HCT116 (cell line): ENCODE results near the gene NAPB. TPM values are rescaled to one million over a fixed set of nuclear protein-coding genes. Genes with fewer than 3 reads are reported as not detected.
A peak's percentile ranks its signal among the peaks of the same experiment; 100 is the strongest.

Experiments
- ATAC-seq: fragments of 200-7000 bp; cut with Tn5 transposase; 2 replicates; pipeline ENCODE4 v1.9.1; 2020; ENCODE audit warnings: mild to moderate bottlenecking, moderate library complexity
- BruUV-seq: library from RNA; stranded (reverse); fragments of 400-500 nt; replicated peaks from 2 replicates; lab custom pipeline; 2021; lab: Mats Ljungman, UMichigan
- CTCF ChIA-PET: fragments of 300-600 bp; sonication (Branson Sonifier 250); formaldehyde crosslinking; loops from one replicate; lab custom pipeline; 2021; ENCODE audit warnings: antibody characterized with exemption; lab: Charles Lee
- POLR2A ChIA-PET: fragments of 300-600, 350-600 bp; sonication (Branson Sonifier 250); formaldehyde crosslinking; loops from one replicate; lab custom pipeline; 2021; ENCODE audit warnings: antibody characterized with exemption; lab: Charles Lee
- RAD21 ChIA-PET, 2 experiments: fragments of 300-600 bp; sonication (Branson Sonifier 250); formaldehyde crosslinking; loops; one replicate each; lab custom pipeline; 2023; ENCODE audit warnings: low total read pairs in 2 of 2; ENCODE audit not compliant: uncharacterized antibody in 2 of 2, unreplicated experiment in 2 of 2, low non-redundant PET in 1 of 2; lab: Charles Lee
- DNase-seq: peaks from one replicate; pipeline ENCODE4 v3.0.0-alpha.2; 2010; ENCODE audit warnings: low read depth, low spot score
- H2AFZ ChIP-seq: fragments of 200-600 bp; shearing (Covaris generic), sonication (generic); 2 replicates; pipeline ENCODE4 v1.6.1; 2017; ENCODE audit warnings: low read depth, mixed run types, mixed read lengths, antibody characterized with exemption, low read length; ENCODE audit not compliant: poor library complexity, severe bottlenecking
- H3K27ac ChIP-seq: 2 replicates; pipeline ENCODE4 v1.5.1; 2012; ENCODE audit warnings: low read depth, low read length
- H3K27me3 ChIP-seq: fragments of 200-600 bp; sonication (generic); 2 replicates; pipeline ENCODE4 v1.6.1; 2016; ENCODE audit warnings: mixed run types, low read length, mixed read lengths; ENCODE audit not compliant: insufficient read depth
- H3K36me3 ChIP-seq, 2 experiments: fragments of 200-500 bp in 1 of 2; fragments of 200-600 bp in 1 of 2; sonication (Bioruptor generic) in 1 of 2; sonication (generic) in 1 of 2; 2 replicates each; pipeline versions ENCODE4 v1.5.1 to v1.6.1; 2014 to 2016; ENCODE audit warnings: low read length in 2 of 2, inconsistent platforms in 1 of 2, mixed read lengths in 1 of 2, mixed run types in 1 of 2; ENCODE audit not compliant: insufficient read depth in 2 of 2, control insufficient read depth in 1 of 2
- H3K4me1 ChIP-seq, 2 experiments: fragments of 200-600 bp in 1 of 2; sonication (generic) in 1 of 2; 2 replicates each; pipeline versions ENCODE4 v1.5.1 to v1.6.1; 2012 to 2017; ENCODE audit warnings: low read length in 2 of 2, inconsistent platforms in 1 of 2, mild to moderate bottlenecking in 1 of 2, mixed read lengths in 1 of 2, mixed run types in 1 of 2, moderate library complexity in 1 of 2; ENCODE audit not compliant: insufficient read depth in 2 of 2, control insufficient read depth in 1 of 2
- H3K4me2 ChIP-seq: fragments of 200-600 bp; sonication (generic); 2 replicates; pipeline ENCODE4 v1.6.1; 2017; ENCODE audit warnings: mixed run types, low read length, mixed read lengths
- H3K4me3 ChIP-seq, 2 experiments: fragments of 200-600 bp in 1 of 2; sonication (generic) in 1 of 2; replicated peaks in 1 of 2; 2 replicates each; pipeline ENCODE4 v1.5.1; 2011 to 2016; ENCODE audit warnings: low read length in 2 of 2, control low read depth in 1 of 2, low read depth in 1 of 2, mild to moderate bottlenecking in 1 of 2, mixed read lengths in 1 of 2, mixed run types in 1 of 2
- H3K79me2 ChIP-seq: fragments of 200-600 bp; sonication (generic); 2 replicates; pipeline ENCODE4 v1.6.1; 2017; ENCODE audit warnings: mild to moderate bottlenecking, mixed run types, low read length, moderate library complexity, mixed read lengths; ENCODE audit not compliant: insufficient read depth
- H3K9ac ChIP-seq: fragments of 200-600 bp; sonication (generic); 2 replicates; pipeline ENCODE4 v1.6.1; 2016; ENCODE audit warnings: low read length, mixed read lengths
- H3K9me2 ChIP-seq: fragments of 200-600 bp; sonication (generic), shearing (Covaris generic); 2 replicates; pipeline ENCODE4 v1.6.1; 2017; ENCODE audit warnings: mixed run types, mild to moderate bottlenecking, moderate library complexity; ENCODE audit not compliant: insufficient read depth
- H3K9me3 ChIP-seq, 2 experiments: fragments of 200-500 bp in 1 of 2; fragments of 200-600 bp in 1 of 2; sonication (Bioruptor generic) in 1 of 2; sonication (generic) in 1 of 2; 2 replicates each; pipeline ENCODE4 v1.6.1; 2014 to 2017; ENCODE audit warnings: low read length in 2 of 2, mixed read lengths in 2 of 2, inconsistent platforms in 1 of 2, low read depth in 1 of 2, mild to moderate bottlenecking in 1 of 2, mixed run types in 1 of 2, moderate library complexity in 1 of 2; ENCODE audit not compliant: control insufficient read depth in 1 of 2, insufficient read depth in 1 of 2
- H4K20me1 ChIP-seq: fragments of 200-600 bp; sonication (generic), shearing (Covaris generic); 2 replicates; pipeline ENCODE4 v1.6.1; 2017; ENCODE audit warnings: mixed run types, mild to moderate bottlenecking, moderate library complexity; ENCODE audit not compliant: insufficient read depth
- EZH2phosphoT487 ChIP-seq: fragments of 200-600 bp; IDR thresholded peaks from 2 replicates; pipeline ENCODE4 v1.6.1; 2018; ENCODE audit warnings: antibody characterized with exemption, borderline replicate concordance
- POLR2AphosphoS5 ChIP-seq: IDR thresholded peaks from 2 replicates; pipeline ENCODE4 v1.6.1; 2011; ENCODE audit warnings: mild to moderate bottlenecking, low read depth, low read length, moderate library complexity
- ZBTB33 ChIP-seq: IDR thresholded peaks from 2 replicates; pipeline ENCODE4 v1.6.1; 2011; ENCODE audit warnings: mild to moderate bottlenecking, low read length, moderate library complexity; ENCODE audit not compliant: insufficient replicate concordance; ENCODE audit errors: extremely low read depth
- ZFX ChIP-seq: fragments of 450-650 bp; IDR thresholded peaks from 2 replicates; pipeline ENCODE4 v1.6.1; 2017
- intact Hi-C: fragments of 100-400 bp; cut with micrococcal nuclease; formaldehyde crosslinking; loops from 2 replicates; pipeline ENCODE4 v1.10.0; 2022
- total RNA-seq: library from RNA; stranded (reverse); gene quantifications from one replicate; pipeline ENCODE4 v1.2.1, GENCODE V29; 2021; ENCODE audit not compliant: unreplicated experiment
- TF ChIP-seq, protein P1 (sequence below): IDR thresholded peaks from 2 replicates; pipeline ENCODE4 v1.6.1; 2012; ENCODE audit warnings: low read depth

Gene NAPB
- total RNA-seq, 1 experiment from 2014 or later = 7.9 TPM

- TF ChIP-seq ZBTB33 = no peak
Observed at GRCh38 chr20:23361476-23362391, 59.6 kb downstream of the NAPB start, which contains the start of gene GZF1 (continued).

DNA sequence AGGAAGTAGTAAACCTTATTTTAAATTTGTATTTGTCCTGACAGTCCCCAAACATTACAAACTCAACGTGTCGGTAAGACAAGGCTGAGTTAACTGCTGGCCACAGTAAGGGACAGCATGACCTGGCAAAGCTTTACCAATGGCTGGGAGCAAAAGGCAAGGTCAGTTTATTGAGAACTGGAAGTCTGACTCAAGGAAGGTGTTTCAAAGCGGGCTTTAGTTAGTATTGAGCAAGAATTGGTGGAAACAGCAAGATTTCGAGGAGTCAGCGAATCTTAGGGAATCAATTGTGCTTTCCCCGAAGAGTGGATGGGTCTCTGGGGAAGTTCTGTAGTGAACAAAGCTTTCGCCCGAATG is 60.2 kb downstream of the NAPB start:
- intact Hi-C loops = loop anchor here (10.0 kb wide), 1 partner anchor 54 kb away; no protein-coding TSS in a partner anchor
- BruUV-seq = no TSS peak
- H3K4me1 ChIP-seq = peaks cover 24 to 45% of the 10 kb centered on the region in 2 experiments
- H2AFZ ChIP-seq = no peak overlapping the region
- H3K4me2 ChIP-seq = peak overlapping the region; percentile 97
- DNase-seq (no peak), ATAC-seq (no peak)
- H3K9me3 ChIP-seq = no peaks in the 10 kb centered on the region
- H3K79me2 ChIP-seq = peaks cover 46% of the 10 kb centered on the region
- H4K20me1 ChIP-seq = no peaks in the 10 kb centered on the region
- H3K36me3 ChIP-seq = peaks cover 0 to 7% of the 10 kb centered on the region in 2 experiments; a peak in 1 of 4 replicates
- POLR2A ChIA-PET = interaction anchor here (0.5 to 1.1 kb wide), 3 partner anchors 11 to 261 kb away, joined by 3 to 5 read pairs (median 4); no protein-coding TSS in a partner anchor
- H3K27ac ChIP-seq = peak overlapping the region; percentile 96
- CTCF ChIA-PET = no interaction called here
- TF ChIP-seq EZH2phosphoT487 = no peak
- no peak for TF ChIP-seq POLR2AphosphoS5
- no peak for TF ChIP-seq ZFX
- TF ChIP-seq, protein P1, sequence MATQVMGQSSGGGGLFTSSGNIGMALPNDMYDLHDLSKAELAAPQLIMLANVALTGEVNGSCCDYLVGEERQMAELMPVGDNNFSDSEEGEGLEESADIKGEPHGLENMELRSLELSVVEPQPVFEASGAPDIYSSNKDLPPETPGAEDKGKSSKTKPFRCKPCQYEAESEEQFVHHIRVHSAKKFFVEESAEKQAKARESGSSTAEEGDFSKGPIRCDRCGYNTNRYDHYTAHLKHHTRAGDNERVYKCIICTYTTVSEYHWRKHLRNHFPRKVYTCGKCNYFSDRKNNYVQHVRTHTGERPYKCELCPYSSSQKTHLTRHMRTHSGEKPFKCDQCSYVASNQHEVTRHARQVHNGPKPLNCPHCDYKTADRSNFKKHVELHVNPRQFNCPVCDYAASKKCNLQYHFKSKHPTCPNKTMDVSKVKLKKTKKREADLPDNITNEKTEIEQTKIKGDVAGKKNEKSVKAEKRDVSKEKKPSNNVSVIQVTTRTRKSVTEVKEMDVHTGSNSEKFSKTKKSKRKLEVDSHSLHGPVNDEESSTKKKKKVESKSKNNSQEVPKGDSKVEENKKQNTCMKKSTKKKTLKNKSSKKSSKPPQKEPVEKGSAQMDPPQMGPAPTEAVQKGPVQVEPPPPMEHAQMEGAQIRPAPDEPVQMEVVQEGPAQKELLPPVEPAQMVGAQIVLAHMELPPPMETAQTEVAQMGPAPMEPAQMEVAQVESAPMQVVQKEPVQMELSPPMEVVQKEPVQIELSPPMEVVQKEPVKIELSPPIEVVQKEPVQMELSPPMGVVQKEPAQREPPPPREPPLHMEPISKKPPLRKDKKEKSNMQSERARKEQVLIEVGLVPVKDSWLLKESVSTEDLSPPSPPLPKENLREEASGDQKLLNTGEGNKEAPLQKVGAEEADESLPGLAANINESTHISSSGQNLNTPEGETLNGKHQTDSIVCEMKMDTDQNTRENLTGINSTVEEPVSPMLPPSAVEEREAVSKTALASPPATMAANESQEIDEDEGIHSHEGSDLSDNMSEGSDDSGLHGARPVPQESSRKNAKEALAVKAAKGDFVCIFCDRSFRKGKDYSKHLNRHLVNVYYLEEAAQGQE = no peak
- H3K4me3 ChIP-seq = peak overlapping the region; percentile 60 to 76
- RAD21 ChIA-PET = no interaction called here
- no peaks in the 10 kb centered on the region for H3K9me2 ChIP-seq
- no peaks in the 10 kb centered on the region for H3K27me3 ChIP-seq
- H3K9ac ChIP-seq = peak overlapping the region; percentile 96
